GM23338 (cell line): ENCODE measurements around the gene RFK. TPM values are rescaled to one million over a fixed set of nuclear protein-coding genes. Genes with fewer than 3 reads are reported as not detected.

Experiments
- ATAC-seq: fragments of 200-7000 bp; cut with Tn5 transposase; 3 replicates; pipeline ENCODE4 v1.9.1; 2020
- DNase-seq: peaks from one replicate; pipeline ENCODE4 v3.0.0-alpha.2; 2015; ENCODE audit warnings: low spot score
- H2AFZ ChIP-seq: fragments of 200-600 bp; sonication (generic); 2 replicates; pipeline ENCODE4 v1.8.0; 2016; ENCODE audit warnings: antibody characterized with exemption, mild to moderate bottlenecking, moderate library complexity
- H3F3A ChIP-seq: fragments of 200-600 bp; sonication (generic); replicated peaks from 2 replicates; pipeline ENCODE4 v1.8.0; 2017; ENCODE audit warnings: antibody characterized with exemption, mixed run types, low read depth
- H3K27ac ChIP-seq: fragments of 200-600 bp; sonication (generic); 2 replicates; pipeline ENCODE4 v1.6.1; 2016; ENCODE audit warnings: low read depth
- H3K27me3 ChIP-seq: fragments of 200-600 bp; sonication (generic); 2 replicates; pipeline ENCODE4 v1.8.0; 2016; ENCODE audit warnings: mild to moderate bottlenecking, mixed run types, moderate library complexity; ENCODE audit not compliant: insufficient read depth
- H3K36me3 ChIP-seq: fragments of 200-600 bp; sonication (generic); 2 replicates; pipeline ENCODE4 v1.8.0; 2016; ENCODE audit warnings: mild to moderate bottlenecking; ENCODE audit not compliant: insufficient read depth
- H3K4me1 ChIP-seq: fragments of 200-600 bp; sonication (generic); 2 replicates; pipeline ENCODE4 v1.8.0; 2016; ENCODE audit warnings: mild to moderate bottlenecking, moderate library complexity; ENCODE audit not compliant: insufficient read depth
- H3K4me2 ChIP-seq: fragments of 200-600 bp; sonication (generic); 2 replicates; pipeline ENCODE4 v1.7.1; 2017; ENCODE audit warnings: mixed run types
- H3K4me3 ChIP-seq: fragments of 200-600 bp; sonication (generic); 2 replicates; pipeline ENCODE4 v1.6.1; 2016; ENCODE audit warnings: mixed run types
- H3K79me2 ChIP-seq: fragments of 200-600 bp; sonication (generic); replicated peaks from 2 replicates; pipeline ENCODE4 v1.8.0; 2017; ENCODE audit warnings: mild to moderate bottlenecking; ENCODE audit not compliant: insufficient read depth
- H3K9me2 ChIP-seq: fragments of 200-600 bp; sonication (generic); 2 replicates; pipeline ENCODE4 v1.8.0; 2017; ENCODE audit not compliant: insufficient read depth
- H4K20me1 ChIP-seq: fragments of 200-600 bp; sonication (generic); replicated peaks from 2 replicates; pipeline ENCODE4 v1.8.0; 2017; ENCODE audit warnings: mild to moderate bottlenecking; ENCODE audit not compliant: insufficient read depth
- H3K27ac Mint-ChIP-seq: 2 replicates; pipeline ENCODE4 v1.8.0; 2020; ENCODE audit warnings: inconsistent platforms, mild to moderate bottlenecking, moderate library complexity, mixed read lengths
- H3K27me3 Mint-ChIP-seq: 3 replicates; pipeline ENCODE4 v1.8.0; 2022; ENCODE audit warnings: low read depth, mild to moderate bottlenecking, moderate library complexity, mixed read lengths, inconsistent platforms; ENCODE audit not compliant: insufficient read depth, poor library complexity
- H3K36me3 Mint-ChIP-seq: 3 replicates; pipeline ENCODE4 v1.8.0; 2021; ENCODE audit warnings: low read depth, mild to moderate bottlenecking, inconsistent platforms, moderate library complexity, mixed read lengths
- H3K4me1 Mint-ChIP-seq: 3 replicates; pipeline ENCODE4 v1.8.0; 2020; ENCODE audit warnings: mild to moderate bottlenecking, inconsistent platforms, mixed read lengths
- H3K4me3 Mint-ChIP-seq: 3 replicates; pipeline ENCODE4 v1.8.0; 2021; ENCODE audit warnings: moderate library complexity, mild to moderate bottlenecking, inconsistent platforms, mixed read lengths
- H3K9me3 Mint-ChIP-seq: 3 replicates; pipeline ENCODE4 v1.8.0; 2020; ENCODE audit warnings: moderate library complexity, mild to moderate bottlenecking, inconsistent platforms, mixed read lengths
- CREB1 ChIP-seq: fragments of 250-450 bp; sonication (Bioruptor Pico); IDR thresholded peaks from 2 replicates; pipeline ENCODE4 v1.5.0; 2020; ENCODE audit warnings: low read depth, mild to moderate bottlenecking, moderate library complexity
- CTCF ChIP-seq, 2 experiments: fragments of 200-600 bp in 1 of 2; sonication (generic) in 1 of 2; conservative IDR thresholded peaks; 2 replicates each; pipeline versions ENCODE4 v1.5.1 to v1.6.1; 2016 to 2017; ENCODE audit warnings: antibody characterized with exemption in 2 of 2, low read depth in 2 of 2, mild to moderate bottlenecking in 2 of 2, moderate library complexity in 1 of 2
- ETS1 ChIP-seq: IDR thresholded peaks from 2 replicates; pipeline ENCODE4 v1.6.1; 2016; ENCODE audit warnings: antibody characterized with exemption
- EZH2 ChIP-seq: fragments of 200-600 bp; sonication (generic); IDR thresholded peaks from one replicate; pipeline ENCODE4 v1.8.0; 2017; ENCODE audit warnings: antibody characterized with exemption, mild to moderate bottlenecking, low read depth; ENCODE audit not compliant: unreplicated experiment
- EZH2phosphoT487 ChIP-seq: fragments of 200-600 bp; sonication (generic); IDR thresholded peaks from one replicate; pipeline ENCODE4 v1.8.1; 2018; ENCODE audit warnings: antibody characterized with exemption; ENCODE audit not compliant: unreplicated experiment
- JUNB ChIP-seq: IDR thresholded peaks from one replicate; pipeline ENCODE4 v1.6.1; 2016; ENCODE audit warnings: antibody characterized with exemption; ENCODE audit not compliant: unreplicated experiment
- NANOG ChIP-seq: IDR thresholded peaks from 2 replicates; pipeline ENCODE4 v1.6.1; 2016; ENCODE audit warnings: antibody characterized with exemption, borderline replicate concordance
- POLR2AphosphoS5 ChIP-seq: IDR thresholded peaks from 2 replicates; pipeline ENCODE4 v1.6.1; 2016; ENCODE audit warnings: antibody characterized with exemption, low read depth
- STAT1 ChIP-seq: IDR thresholded peaks from one replicate; pipeline ENCODE4 v1.6.1; 2016; ENCODE audit warnings: antibody characterized with exemption; ENCODE audit not compliant: unreplicated experiment
- ZNF114 ChIP-seq: fragments of 250-450 bp; sonication (Bioruptor Pico); IDR thresholded peaks from 2 replicates; pipeline ENCODE4 v1.5.0; 2020; ENCODE audit warnings: mild to moderate bottlenecking, moderate library complexity
- ZNF331 ChIP-seq: fragments of 250-450 bp; sonication (Bioruptor Pico); IDR thresholded peaks from 2 replicates; pipeline ENCODE4 v1.5.0; 2020; ENCODE audit warnings: low read depth, mild to moderate bottlenecking, moderate library complexity
- polyA plus RNA-seq: library from polyadenylated mRNA; unstranded; fragments of >200 nt; fragmentation: Nextera tagmentation; extraction: Ambion mirVana; gene quantifications from 2 replicates; pipeline ENCODE4 v1.2.1, GENCODE V29; 2016
- total RNA-seq: library from RNA; depleted of rRNA; stranded (reverse); fragments of >200 nt; shearing (Covaris generic); gene quantifications from 2 replicates; pipeline ENCODE4 v1.2.3, GENCODE V29; 2014
- TF ChIP-seq, protein P1 (sequence below): fragments of 250-450 bp; sonication (Bioruptor Pico); IDR thresholded peaks from 2 replicates; pipeline ENCODE4 v1.5.0; 2020; ENCODE audit warnings: mild to moderate bottlenecking, moderate library complexity
- TF ChIP-seq, protein P2 (sequence below): IDR thresholded peaks from one replicate; pipeline ENCODE4 v1.6.1; 2018; ENCODE audit warnings: antibody characterized with exemption; ENCODE audit not compliant: unreplicated experiment

The RFK gene
- total and polyA plus RNA-seq, 2 experiments from 2014 or later = 15.2 to 15.4 TPM

GRCh38 chr9:76399856-76400255, 5.6 kb upstream of the RFK start:
- H3F3A ChIP-seq = peaks cover 3% of the 10 kb centered on the region; the same call in 1 of the 2 replicates
- H2AFZ ChIP-seq = no peak overlapping the region
- no peaks in the 10 kb centered on the region for H3K27me3 ChIP-seq
- no peaks in the 10 kb centered on the region for H3K79me2 ChIP-seq
- Mint-ChIP-seq H3K27me3 (no peaks in the 10 kb centered on the region), H3K9me3 (no peaks in the 10 kb centered on the region), H3K4me3 (no peak overlapping the region), H3K27ac (no peak overlapping the region), H3K36me3 (no peaks in the 10 kb centered on the region), H3K4me1 (0 out of 3 replicates have a peak, but pooled peaks cover 2% of the 10 kb centered on the region)
- H3K4me2 ChIP-seq = no peak overlapping the region
- DNase-seq (no peak), ATAC-seq (no peak)
- H3K9me2 ChIP-seq = no peaks in the 10 kb centered on the region
- H3K4me1 ChIP-seq = no peaks in the 10 kb centered on the region; the same call in 1 of the 2 replicates
- H3K27ac ChIP-seq = no peak overlapping the region
- H4K20me1 ChIP-seq = no peaks in the 10 kb centered on the region
- no peak overlapping the region for H3K4me3 ChIP-seq
- TF ChIP-seq, protein P1, sequence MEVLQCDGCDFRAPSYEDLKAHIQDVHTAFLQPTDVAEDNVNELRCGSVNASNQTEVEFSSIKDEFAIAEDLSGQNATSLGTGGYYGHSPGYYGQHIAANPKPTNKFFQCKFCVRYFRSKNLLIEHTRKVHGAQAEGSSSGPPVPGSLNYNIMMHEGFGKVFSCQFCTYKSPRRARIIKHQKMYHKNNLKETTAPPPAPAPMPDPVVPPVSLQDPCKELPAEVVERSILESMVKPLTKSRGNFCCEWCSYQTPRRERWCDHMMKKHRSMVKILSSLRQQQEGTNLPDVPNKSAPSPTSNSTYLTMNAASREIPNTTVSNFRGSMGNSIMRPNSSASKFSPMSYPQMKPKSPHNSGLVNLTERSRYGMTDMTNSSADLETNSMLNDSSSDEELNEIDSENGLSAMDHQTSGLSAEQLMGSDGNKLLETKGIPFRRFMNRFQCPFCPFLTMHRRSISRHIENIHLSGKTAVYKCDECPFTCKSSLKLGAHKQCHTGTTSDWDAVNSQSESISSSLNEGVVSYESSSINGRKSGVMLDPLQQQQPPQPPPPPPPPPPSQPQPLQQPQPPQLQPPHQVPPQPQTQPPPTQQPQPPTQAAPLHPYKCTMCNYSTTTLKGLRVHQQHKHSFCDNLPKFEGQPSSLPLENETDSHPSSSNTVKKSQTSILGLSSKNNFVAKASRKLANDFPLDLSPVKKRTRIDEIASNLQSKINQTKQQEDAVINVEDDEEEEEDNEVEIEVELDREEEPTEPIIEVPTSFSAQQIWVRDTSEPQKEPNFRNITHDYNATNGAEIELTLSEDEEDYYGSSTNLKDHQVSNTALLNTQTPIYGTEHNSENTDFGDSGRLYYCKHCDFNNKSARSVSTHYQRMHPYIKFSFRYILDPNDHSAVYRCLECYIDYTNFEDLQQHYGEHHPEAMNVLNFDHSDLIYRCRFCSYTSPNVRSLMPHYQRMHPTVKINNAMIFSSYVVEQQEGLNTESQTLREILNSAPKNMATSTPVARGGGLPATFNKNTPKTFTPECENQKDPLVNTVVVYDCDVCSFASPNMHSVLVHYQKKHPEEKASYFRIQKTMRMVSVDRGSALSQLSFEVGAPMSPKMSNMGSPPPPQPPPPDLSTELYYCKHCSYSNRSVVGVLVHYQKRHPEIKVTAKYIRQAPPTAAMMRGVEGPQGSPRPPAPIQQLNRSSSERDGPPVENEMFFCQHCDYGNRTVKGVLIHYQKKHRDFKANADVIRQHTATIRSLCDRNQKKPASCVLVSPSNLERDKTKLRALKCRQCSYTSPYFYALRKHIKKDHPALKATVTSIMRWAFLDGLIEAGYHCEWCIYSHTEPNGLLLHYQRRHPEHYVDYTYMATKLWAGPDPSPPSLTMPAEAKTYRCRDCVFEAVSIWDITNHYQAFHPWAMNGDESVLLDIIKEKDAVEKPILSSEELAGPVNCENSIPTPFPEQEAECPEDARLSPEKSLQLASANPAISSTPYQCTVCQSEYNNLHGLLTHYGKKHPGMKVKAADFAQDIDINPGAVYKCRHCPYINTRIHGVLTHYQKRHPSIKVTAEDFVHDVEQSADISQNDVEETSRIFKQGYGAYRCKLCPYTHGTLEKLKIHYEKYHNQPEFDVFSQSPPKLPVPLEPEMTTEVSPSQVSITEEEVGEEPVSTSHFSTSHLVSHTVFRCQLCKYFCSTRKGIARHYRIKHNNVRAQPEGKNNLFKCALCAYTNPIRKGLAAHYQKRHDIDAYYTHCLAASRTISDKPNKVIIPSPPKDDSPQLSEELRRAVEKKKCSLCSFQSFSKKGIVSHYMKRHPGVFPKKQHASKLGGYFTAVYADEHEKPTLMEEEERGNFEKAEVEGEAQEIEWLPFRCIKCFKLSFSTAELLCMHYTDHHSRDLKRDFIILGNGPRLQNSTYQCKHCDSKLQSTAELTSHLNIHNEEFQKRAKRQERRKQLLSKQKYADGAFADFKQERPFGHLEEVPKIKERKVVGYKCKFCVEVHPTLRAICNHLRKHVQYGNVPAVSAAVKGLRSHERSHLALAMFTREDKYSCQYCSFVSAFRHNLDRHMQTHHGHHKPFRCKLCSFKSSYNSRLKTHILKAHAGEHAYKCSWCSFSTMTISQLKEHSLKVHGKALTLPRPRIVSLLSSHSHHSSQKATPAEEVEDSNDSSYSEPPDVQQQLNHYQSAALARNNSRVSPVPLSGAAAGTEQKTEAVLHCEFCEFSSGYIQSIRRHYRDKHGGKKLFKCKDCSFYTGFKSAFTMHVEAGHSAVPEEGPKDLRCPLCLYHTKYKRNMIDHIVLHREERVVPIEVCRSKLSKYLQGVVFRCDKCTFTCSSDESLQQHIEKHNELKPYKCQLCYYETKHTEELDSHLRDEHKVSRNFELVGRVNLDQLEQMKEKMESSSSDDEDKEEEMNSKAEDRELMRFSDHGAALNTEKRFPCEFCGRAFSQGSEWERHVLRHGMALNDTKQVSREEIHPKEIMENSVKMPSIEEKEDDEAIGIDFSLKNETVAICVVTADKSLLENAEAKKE (CRISPR knock-in tag) = no peak
- TF ChIP-seq EZH2 (no peak), CREB1 (CRISPR knock-in tag) (no peak), CTCF (conservative IDR thresholded peaks at IDR 0.05; ENCODE audit: low read depth in 2 of 2) (no peak), STAT1 (no peak), EZH2phosphoT487 (no peak), ZNF114 (CRISPR knock-in tag) (no peak), ZNF331 (CRISPR knock-in tag) (no peak), JUNB (no peak), NANOG (no peak), POLR2AphosphoS5 (no peak), ETS1 (no peak)
- TF ChIP-seq, protein P2, sequence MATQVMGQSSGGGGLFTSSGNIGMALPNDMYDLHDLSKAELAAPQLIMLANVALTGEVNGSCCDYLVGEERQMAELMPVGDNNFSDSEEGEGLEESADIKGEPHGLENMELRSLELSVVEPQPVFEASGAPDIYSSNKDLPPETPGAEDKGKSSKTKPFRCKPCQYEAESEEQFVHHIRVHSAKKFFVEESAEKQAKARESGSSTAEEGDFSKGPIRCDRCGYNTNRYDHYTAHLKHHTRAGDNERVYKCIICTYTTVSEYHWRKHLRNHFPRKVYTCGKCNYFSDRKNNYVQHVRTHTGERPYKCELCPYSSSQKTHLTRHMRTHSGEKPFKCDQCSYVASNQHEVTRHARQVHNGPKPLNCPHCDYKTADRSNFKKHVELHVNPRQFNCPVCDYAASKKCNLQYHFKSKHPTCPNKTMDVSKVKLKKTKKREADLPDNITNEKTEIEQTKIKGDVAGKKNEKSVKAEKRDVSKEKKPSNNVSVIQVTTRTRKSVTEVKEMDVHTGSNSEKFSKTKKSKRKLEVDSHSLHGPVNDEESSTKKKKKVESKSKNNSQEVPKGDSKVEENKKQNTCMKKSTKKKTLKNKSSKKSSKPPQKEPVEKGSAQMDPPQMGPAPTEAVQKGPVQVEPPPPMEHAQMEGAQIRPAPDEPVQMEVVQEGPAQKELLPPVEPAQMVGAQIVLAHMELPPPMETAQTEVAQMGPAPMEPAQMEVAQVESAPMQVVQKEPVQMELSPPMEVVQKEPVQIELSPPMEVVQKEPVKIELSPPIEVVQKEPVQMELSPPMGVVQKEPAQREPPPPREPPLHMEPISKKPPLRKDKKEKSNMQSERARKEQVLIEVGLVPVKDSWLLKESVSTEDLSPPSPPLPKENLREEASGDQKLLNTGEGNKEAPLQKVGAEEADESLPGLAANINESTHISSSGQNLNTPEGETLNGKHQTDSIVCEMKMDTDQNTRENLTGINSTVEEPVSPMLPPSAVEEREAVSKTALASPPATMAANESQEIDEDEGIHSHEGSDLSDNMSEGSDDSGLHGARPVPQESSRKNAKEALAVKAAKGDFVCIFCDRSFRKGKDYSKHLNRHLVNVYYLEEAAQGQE = no peak
- H3K36me3 ChIP-seq = no peaks in the 10 kb centered on the region
